ENCODE measurements around the gene TEX48.
A peak's percentile ranks its signal among the peaks of the same experiment; 100 is the strongest.

TEX48 gene

GRCh38 chr9:114656301-114656700 lies 25.7 kb downstream of the TEX48 start:
- H3K9ac ChIP-seq (ENCODE audit: low read depth, low read length) = no peak overlapping the region
- H3K4me1 ChIP-seq (ENCODE audit: insufficient read depth, low read length) = peaks cover 4% of the 10 kb centered on the region
- DNase-seq = no peak
- no peak for ATAC-seq (ENCODE audit: insufficient read depth, low read depth)
- H4K20me1 ChIP-seq (ENCODE audit: insufficient read depth, low read length) = no peaks in the 10 kb centered on the region
- H3K27me3 ChIP-seq (ENCODE audit: insufficient read depth, low read length, poor library complexity) = no peaks in the 10 kb centered on the region
- H3K4me2 ChIP-seq (ENCODE audit: insufficient read depth, low read length) = no peak overlapping the region
- H3K36me3 ChIP-seq (ENCODE audit: insufficient read depth, low read length) = no peaks in the 10 kb centered on the region
- no peaks in the 10 kb centered on the region for H3K79me2 ChIP-seq (ENCODE audit: insufficient read depth, low read length)
- TF ChIP-seq, protein P1, sequence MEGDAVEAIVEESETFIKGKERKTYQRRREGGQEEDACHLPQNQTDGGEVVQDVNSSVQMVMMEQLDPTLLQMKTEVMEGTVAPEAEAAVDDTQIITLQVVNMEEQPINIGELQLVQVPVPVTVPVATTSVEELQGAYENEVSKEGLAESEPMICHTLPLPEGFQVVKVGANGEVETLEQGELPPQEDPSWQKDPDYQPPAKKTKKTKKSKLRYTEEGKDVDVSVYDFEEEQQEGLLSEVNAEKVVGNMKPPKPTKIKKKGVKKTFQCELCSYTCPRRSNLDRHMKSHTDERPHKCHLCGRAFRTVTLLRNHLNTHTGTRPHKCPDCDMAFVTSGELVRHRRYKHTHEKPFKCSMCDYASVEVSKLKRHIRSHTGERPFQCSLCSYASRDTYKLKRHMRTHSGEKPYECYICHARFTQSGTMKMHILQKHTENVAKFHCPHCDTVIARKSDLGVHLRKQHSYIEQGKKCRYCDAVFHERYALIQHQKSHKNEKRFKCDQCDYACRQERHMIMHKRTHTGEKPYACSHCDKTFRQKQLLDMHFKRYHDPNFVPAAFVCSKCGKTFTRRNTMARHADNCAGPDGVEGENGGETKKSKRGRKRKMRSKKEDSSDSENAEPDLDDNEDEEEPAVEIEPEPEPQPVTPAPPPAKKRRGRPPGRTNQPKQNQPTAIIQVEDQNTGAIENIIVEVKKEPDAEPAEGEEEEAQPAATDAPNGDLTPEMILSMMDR (IDR thresholded peaks at IDR 0.05; ENCODE audit: borderline replicate concordance, extremely low read depth, low read length, poor library complexity, severe bottlenecking) = no peak
- no peak for TF ChIP-seq EZH2 (IDR thresholded peaks at IDR 0.05; ENCODE audit: borderline replicate concordance, low read depth, low read length, severe bottlenecking)
- H2AFZ ChIP-seq (ENCODE audit: low read depth, low read length) = no peak overlapping the region
- H3K4me3 ChIP-seq (ENCODE audit: low read depth in 1 of 2, low read length in 2 of 2) = no peak overlapping the region
- no peaks in the 10 kb centered on the region for H3K9me3 ChIP-seq (ENCODE audit: insufficient read depth, low read length, severe bottlenecking)
- no peak overlapping the region for H3K27ac ChIP-seq (ENCODE audit: low read length)

DNA sequence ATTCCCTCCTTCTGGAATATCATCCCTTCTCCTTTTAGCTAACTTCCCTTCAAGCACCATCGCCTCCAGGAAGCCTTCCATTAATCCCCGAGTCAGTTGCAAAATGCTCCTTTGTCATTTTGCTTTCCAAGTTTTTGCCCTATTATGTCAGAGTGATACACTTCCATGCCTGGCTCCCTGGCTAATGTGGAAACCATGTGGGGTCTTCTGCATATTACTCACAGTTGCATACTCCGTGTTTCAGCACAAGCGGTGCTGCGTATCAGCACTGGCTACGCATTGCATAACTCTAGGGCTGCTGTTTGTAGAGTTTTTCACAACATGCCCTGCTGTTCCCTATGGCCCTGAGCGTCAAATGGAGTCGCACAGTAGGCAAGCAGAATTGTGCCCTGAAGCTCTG lies 26.3 kb downstream of the TEX48 start:
- H3K9me3 ChIP-seq (ENCODE audit: insufficient read depth, low read length, severe bottlenecking) = no peaks in the 10 kb centered on the region
- no peak overlapping the region for H3K4me2 ChIP-seq (ENCODE audit: insufficient read depth, low read length)
- no peak for TF ChIP-seq EZH2 (IDR thresholded peaks at IDR 0.05; ENCODE audit: borderline replicate concordance, low read depth, low read length, severe bottlenecking)
- TF ChIP-seq, protein P1 (IDR thresholded peaks at IDR 0.05; ENCODE audit: borderline replicate concordance, extremely low read depth, low read length, poor library complexity, severe bottlenecking) = no peak
- H3K27ac ChIP-seq (ENCODE audit: low read length) = no peak overlapping the region
- no peaks in the 10 kb centered on the region for H4K20me1 ChIP-seq (ENCODE audit: insufficient read depth, low read length)
- no peak overlapping the region for H3K9ac ChIP-seq (ENCODE audit: low read depth, low read length)
- no peak for DNase-seq
- no peak overlapping the region for H3K4me3 ChIP-seq (ENCODE audit: low read depth in 1 of 2, low read length in 2 of 2)
- ATAC-seq (ENCODE audit: insufficient read depth, low read depth) = no peak
- H3K4me1 ChIP-seq (ENCODE audit: insufficient read depth, low read length) = peaks cover 4% of the 10 kb centered on the region
- H2AFZ ChIP-seq (ENCODE audit: low read depth, low read length) = no peak overlapping the region
- no peaks in the 10 kb centered on the region for H3K36me3 ChIP-seq (ENCODE audit: insufficient read depth, low read length)
- no peaks in the 10 kb centered on the region for H3K27me3 ChIP-seq (ENCODE audit: insufficient read depth, low read length, poor library complexity)
- H3K79me2 ChIP-seq (ENCODE audit: insufficient read depth, low read length) = no peaks in the 10 kb centered on the region

GRCh38 chr9:114653556-114654159 lies 28.3 kb downstream of the TEX48 start:
- Histone ChIP-seq H4K20me1 (ENCODE audit: insufficient read depth, low read length) (no peaks in the 10 kb centered on the region), H2AFZ (ENCODE audit: low read depth, low read length) (peak overlapping the region; percentile 53), H3K9ac (ENCODE audit: low read depth, low read length) (no peak overlapping the region), H3K36me3 (ENCODE audit: insufficient read depth, low read length) (no peaks in the 10 kb centered on the region), H3K4me3 (ENCODE audit: low read depth in 1 of 2, low read length in 2 of 2) (no peak overlapping the region), H3K9me3 (ENCODE audit: insufficient read depth, low read length, severe bottlenecking) (no peaks in the 10 kb centered on the region), H3K4me1 (ENCODE audit: insufficient read depth, low read length) (peaks cover 4% of the 10 kb centered on the region), H3K4me2 (ENCODE audit: insufficient read depth, low read length) (no peak overlapping the region), H3K27ac (ENCODE audit: low read length) (peak overlapping the region; percentile 15), H3K27me3 (ENCODE audit: insufficient read depth, low read length, poor library complexity) (no peaks in the 10 kb centered on the region), H3K79me2 (ENCODE audit: insufficient read depth, low read length) (no peaks in the 10 kb centered on the region)
- ATAC-seq (ENCODE audit: insufficient read depth, low read depth) (peak; percentile 87), DNase-seq (peak; percentile 81)
- TF ChIP-seq, protein P1 (IDR thresholded peaks at IDR 0.05; ENCODE audit: borderline replicate concordance, extremely low read depth, low read length, poor library complexity, severe bottlenecking) = peak; percentile 97
- TF ChIP-seq EZH2 (IDR thresholded peaks at IDR 0.05; ENCODE audit: borderline replicate concordance, low read depth, low read length, severe bottlenecking) = no peak
